ENCODE data around the gene VCP. TPM values are rescaled to one million over a fixed set of nuclear protein-coding genes. Genes with fewer than 3 reads are reported as not detected.

Gene VCP
- total and polyA plus RNA-seq, 9 of the 15 experiments (the other 6 are each of a cell fraction or from before 2014, with no cell fraction given) = 7.1 to 257 (median 199) TPM

DNA sequence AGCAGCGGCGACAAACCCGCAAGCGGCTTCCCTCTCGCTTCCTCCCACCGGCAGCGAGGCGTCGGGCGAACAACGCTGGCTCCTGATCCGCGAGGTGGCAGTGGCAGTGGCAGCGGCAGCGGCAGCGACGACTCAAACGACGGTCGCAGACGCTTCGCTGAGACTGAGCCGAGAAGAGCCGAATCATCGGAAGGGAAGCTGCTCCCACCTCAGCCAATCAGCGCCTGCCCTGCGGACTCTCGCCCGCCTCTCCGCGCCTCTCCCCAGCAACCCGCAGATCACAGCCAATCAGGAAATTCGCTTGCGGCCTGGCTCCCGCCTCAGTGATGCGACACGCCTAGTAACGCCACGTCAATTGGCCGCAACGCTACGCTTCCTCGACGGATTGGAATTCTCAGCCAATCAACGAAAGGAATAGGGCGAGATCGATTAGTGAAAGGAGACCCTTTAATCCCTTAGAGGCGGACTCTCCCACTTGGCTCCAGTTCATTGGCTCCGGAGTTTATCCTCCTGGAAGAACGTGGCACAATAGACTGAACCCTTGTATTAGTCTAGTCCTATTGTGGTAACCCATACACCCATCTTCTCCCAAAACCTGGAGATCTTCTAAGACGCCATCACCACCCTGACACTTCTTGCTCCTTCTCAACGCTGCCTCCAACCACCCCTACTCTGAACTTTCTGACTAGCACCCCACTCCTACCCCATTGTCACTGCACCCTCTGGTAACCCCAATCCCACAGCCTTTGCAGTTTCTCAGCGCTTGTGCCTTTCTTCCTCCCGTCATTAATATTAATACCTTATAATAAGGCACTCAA, at the start of gene VCP (continued):
- TF ChIP-seq, protein P1, sequence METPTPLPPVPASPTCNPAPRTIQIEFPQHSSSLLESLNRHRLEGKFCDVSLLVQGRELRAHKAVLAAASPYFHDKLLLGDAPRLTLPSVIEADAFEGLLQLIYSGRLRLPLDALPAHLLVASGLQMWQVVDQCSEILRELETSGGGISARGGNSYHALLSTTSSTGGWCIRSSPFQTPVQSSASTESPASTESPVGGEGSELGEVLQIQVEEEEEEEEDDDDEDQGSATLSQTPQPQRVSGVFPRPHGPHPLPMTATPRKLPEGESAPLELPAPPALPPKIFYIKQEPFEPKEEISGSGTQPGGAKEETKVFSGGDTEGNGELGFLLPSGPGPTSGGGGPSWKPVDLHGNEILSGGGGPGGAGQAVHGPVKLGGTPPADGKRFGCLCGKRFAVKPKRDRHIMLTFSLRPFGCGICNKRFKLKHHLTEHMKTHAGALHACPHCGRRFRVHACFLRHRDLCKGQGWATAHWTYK (CRISPR knock-in tag; IDR thresholded peaks at IDR 0.05) = peak; percentile 67
- TF ChIP-seq ZNF57 (CRISPR knock-in tag; IDR thresholded peaks at IDR 0.05) (no peak), SP2 (IDR thresholded peaks at IDR 0.05; ENCODE audit: extremely low read depth, low read depth, low read length, poor library complexity, severe bottlenecking) (peak; percentile 76), ZNF143 (CRISPR knock-in tag; IDR thresholded peaks at IDR 0.05) (no peak), HMGN3 (IDR thresholded peaks at IDR 0.05; ENCODE audit: borderline replicate concordance, extremely low read depth, insufficient read length, low read depth, low read length) (peak; percentile 3), RFX5 (IDR thresholded peaks at IDR 0.05; ENCODE audit: low read depth, low read length) (peak; percentile 99), HCFC1 (IDR thresholded peaks at IDR 0.05; ENCODE audit: low read depth, low read length) (no peak), CC2D1A (IDR thresholded peaks at IDR 0.05) (0 out of 2 replicates have a peak, but pooled peaks have one; percentile 61), HSF4 (CRISPR knock-in tag; IDR thresholded peaks at IDR 0.05; ENCODE audit: borderline replicate concordance) (no peak), RFX7 (CRISPR knock-in tag; IDR thresholded peaks at IDR 0.05) (no peak), FIP1L1 (IDR thresholded peaks at IDR 0.05; ENCODE audit: low read depth, low read length, poor library complexity, severe bottlenecking) (no peak), ZNF507 (tag; conservative IDR thresholded peaks at IDR 0.05) (no peak), CREB1 (IDR thresholded peaks at IDR 0.05) (peak; percentile 89), CREB1 (CRISPR knock-in tag; IDR thresholded peaks at IDR 0.05) (peak; percentile 91), TBL1XR1 (IDR thresholded peaks at IDR 0.05; ENCODE audit: low read length in 2 of 2) (no peak), NR2C2 (CRISPR knock-in tag; IDR thresholded peaks at IDR 0.05) (no peak), NR2C2 (tag; IDR thresholded peaks at IDR 0.05) (no peak; the same call in 1 of the 2 replicates), HDAC3 (IDR thresholded peaks at IDR 0.05; ENCODE audit: borderline replicate concordance, partially characterized antibody) (no peak), MAZ (CRISPR knock-in tag; conservative IDR thresholded peaks at IDR 0.05 in 1 of 2, IDR thresholded peaks at IDR 0.05 in 1 of 2) (peak in 1 of 2 experiments; percentile 23; a peak in 1 of 4 replicates), SNIP1 (IDR thresholded peaks at IDR 0.05; ENCODE audit: low read depth) (no peak)
- TF ChIP-seq, protein P2, sequence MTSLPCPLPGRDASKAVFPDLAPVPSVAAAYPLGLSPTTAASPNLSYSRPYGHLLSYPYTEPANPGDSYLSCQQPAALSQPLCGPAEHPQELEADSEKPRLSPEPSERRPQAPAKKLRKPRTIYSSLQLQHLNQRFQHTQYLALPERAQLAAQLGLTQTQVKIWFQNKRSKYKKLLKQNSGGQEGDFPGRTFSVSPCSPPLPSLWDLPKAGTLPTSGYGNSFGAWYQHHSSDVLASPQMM (CRISPR knock-in tag; IDR thresholded peaks at IDR 0.05) = no peak
- TF ChIP-seq, protein P3, sequence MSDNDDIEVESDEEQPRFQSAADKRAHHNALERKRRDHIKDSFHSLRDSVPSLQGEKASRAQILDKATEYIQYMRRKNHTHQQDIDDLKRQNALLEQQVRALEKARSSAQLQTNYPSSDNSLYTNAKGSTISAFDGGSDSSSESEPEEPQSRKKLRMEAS (CRISPR knock-in tag; IDR thresholded peaks at IDR 0.05) = peak; percentile 21; the same call in 1 of the 2 replicates
- TF ChIP-seq, protein P4, sequence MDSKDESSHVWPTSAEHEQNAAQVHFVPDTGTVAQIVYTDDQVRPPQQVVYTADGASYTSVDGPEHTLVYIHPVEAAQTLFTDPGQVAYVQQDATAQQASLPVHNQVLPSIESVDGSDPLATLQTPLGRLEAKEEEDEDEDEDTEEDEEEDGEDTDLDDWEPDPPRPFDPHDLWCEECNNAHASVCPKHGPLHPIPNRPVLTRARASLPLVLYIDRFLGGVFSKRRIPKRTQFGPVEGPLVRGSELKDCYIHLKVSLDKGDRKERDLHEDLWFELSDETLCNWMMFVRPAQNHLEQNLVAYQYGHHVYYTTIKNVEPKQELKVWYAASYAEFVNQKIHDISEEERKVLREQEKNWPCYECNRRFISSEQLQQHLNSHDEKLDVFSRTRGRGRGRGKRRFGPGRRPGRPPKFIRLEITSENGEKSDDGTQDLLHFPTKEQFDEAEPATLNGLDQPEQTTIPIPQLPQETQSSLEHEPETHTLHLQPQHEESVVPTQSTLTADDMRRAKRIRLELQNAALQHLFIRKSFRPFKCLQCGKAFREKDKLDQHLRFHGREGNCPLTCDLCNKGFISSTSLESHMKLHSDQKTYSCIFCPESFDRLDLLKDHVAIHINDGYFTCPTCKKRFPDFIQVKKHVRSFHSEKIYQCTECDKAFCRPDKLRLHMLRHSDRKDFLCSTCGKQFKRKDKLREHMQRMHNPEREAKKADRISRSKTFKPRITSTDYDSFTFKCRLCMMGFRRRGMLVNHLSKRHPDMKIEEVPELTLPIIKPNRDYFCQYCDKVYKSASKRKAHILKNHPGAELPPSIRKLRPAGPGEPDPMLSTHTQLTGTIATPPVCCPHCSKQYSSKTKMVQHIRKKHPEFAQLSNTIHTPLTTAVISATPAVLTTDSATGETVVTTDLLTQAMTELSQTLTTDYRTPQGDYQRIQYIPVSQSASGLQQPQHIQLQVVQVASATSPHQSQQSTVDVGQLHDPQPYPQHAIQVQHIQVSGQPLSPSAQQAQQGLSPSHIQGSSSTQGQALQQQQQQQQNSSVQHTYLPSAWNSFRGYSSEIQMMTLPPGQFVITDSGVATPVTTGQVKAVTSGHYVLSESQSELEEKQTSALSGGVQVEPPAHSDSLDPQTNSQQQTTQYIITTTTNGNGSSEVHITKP (IDR thresholded peaks at IDR 0.05; ENCODE audit: partially characterized antibody) = peak; percentile 61

Measured in K562 (cell line).